Smooth muscle cell (in vitro differentiated cells): Measurements from ENCODE around the gene GFRA1. TPM values are rescaled to one million over a fixed set of nuclear protein-coding genes. Genes with fewer than 3 reads are reported as not detected.

ENCODE experiments used
- DNase-seq: peaks from one replicate; lab custom pipeline; 2025; ENCODE audit not compliant: unreplicated experiment; lab: John Stamatoyannopoulos, UW
- H2AFZ ChIP-seq: fragments of 200-600 bp; sonication (generic); 2 replicates; pipeline ENCODE4 v1.6.0; 2016; ENCODE audit warnings: antibody characterized with exemption, low read depth, mild to moderate bottlenecking
- H3F3A ChIP-seq: fragments of 200-600 bp; sonication (generic); 2 replicates; pipeline ENCODE4 v1.6.0; 2017; ENCODE audit warnings: antibody characterized with exemption, low read depth
- H3K27ac ChIP-seq: fragments of 200-600 bp; sonication (generic); 2 replicates; pipeline ENCODE4 v1.5.1; 2016; ENCODE audit warnings: low read depth, mild to moderate bottlenecking
- H3K27me3 ChIP-seq: fragments of 200-600 bp; sonication (generic); 2 replicates; pipeline ENCODE4 v1.6.1; 2016; ENCODE audit warnings: low read depth, mild to moderate bottlenecking
- H3K36me3 ChIP-seq: fragments of 200-600 bp; sonication (generic); 2 replicates; pipeline ENCODE4 v1.5.1; 2016; ENCODE audit warnings: low read depth
- H3K4me1 ChIP-seq: fragments of 200-600 bp; sonication (generic); 2 replicates; pipeline ENCODE4 v1.5.1; 2016; ENCODE audit warnings: low read depth
- H3K4me2 ChIP-seq: fragments of 200-600 bp; sonication (generic); 2 replicates; pipeline ENCODE4 v1.6.0; 2016; ENCODE audit warnings: mild to moderate bottlenecking
- H3K4me3 ChIP-seq: fragments of 200-600 bp; sonication (generic); 2 replicates; pipeline ENCODE4 v1.5.1; 2016; ENCODE audit warnings: mild to moderate bottlenecking
- H3K79me2 ChIP-seq: fragments of 200-600 bp; sonication (generic); 2 replicates; pipeline ENCODE4 v1.6.0; 2016; ENCODE audit warnings: low read depth, mild to moderate bottlenecking
- H3K9ac ChIP-seq: fragments of 200-600 bp; sonication (generic); 2 replicates; pipeline ENCODE4 v1.6.0; 2016; ENCODE audit warnings: low read depth
- H3K9me3 ChIP-seq: fragments of 200-600 bp; sonication (generic); replicated peaks from 2 replicates; pipeline ENCODE4 v1.5.1; 2016; ENCODE audit warnings: low read depth
- H4K20me1 ChIP-seq: fragments of 200-600 bp; sonication (generic); 2 replicates; pipeline ENCODE4 v1.6.0; 2016; ENCODE audit warnings: low read depth
- WGBS: methylation state at CpG from one replicate; pipeline ENCODE4 v1.1.7; 2016; ENCODE audit warnings: low lambda C conversion rate; 5-methylcytosine and 5-hydroxymethylcytosine counted together
- polyA plus RNA-seq: library from polyadenylated mRNA; unstranded; fragments of >200 nt; fragmentation: Nextera tagmentation; extraction: Ambion mirVana; gene quantifications from 2 replicates; pipeline ENCODE4 v1.2.1, GENCODE V29; 2016
- total RNA-seq: library from RNA; depleted of rRNA; stranded (reverse); fragments of >200 nt; gene quantifications from 2 replicates; pipeline ENCODE4 v1.2.3, GENCODE V29; 2014
- TF ChIP-seq, protein P1 (sequence below): fragments of 200-600 bp; sonication (generic); IDR thresholded peaks from 2 replicates; pipeline ENCODE4 v1.5.1; 2017; ENCODE audit warnings: borderline replicate concordance, mild to moderate bottlenecking, antibody characterized with exemption; ENCODE audit not compliant: insufficient read depth, poor library complexity, severe bottlenecking

GFRA1 gene
- total and polyA plus RNA-seq, 2 experiments from 2014 or later: 1.3 to 1.9 TPM

DNA sequence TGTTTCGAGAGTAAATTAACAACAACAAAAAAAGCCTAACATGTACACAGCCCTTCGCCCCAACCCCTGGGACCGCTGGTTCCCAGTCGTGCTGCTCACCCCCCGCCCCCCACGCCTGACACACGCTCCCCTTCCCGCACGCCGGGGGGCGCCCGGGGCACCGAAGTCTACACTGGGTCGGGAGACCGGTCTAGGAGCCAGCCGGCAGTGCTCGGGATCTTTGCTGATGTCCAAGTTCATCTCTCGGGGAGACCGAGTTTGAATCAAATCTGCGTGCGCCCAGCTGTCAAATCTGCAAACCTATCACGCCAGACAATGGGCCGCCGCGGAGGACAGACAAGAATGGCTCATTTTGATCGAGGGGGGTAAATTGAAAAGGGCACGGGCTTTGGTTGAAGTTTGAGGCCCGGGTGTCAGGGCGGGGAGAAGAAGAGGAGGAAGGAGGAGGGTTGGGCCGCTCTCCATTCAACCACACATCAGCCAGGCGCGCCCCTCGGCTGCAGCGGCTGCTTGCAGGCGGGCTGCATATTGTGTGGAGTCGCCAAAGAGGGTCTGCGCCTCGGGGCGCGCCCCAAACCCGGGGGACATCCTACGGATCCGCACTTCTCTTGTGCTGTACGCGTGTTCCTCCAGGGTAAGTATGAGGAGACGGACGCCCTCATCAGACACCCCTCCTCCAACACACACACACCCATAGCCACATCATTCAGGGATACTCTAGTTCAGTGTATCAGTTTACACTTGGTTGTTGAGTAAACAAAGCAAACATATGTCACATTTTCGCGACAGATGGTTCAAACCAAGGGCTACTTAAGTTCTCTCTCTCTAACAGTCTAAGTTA is 1.3 kb upstream of the GFRA1 start:
- no peaks in the 10 kb centered on the region for H4K20me1 ChIP-seq
- no peaks in the 10 kb centered on the region for H3F3A ChIP-seq
- H2AFZ ChIP-seq: peak overlapping the region; percentile 86
- no peak overlapping the region for H3K27ac ChIP-seq
- no peaks in the 10 kb centered on the region for H3K79me2 ChIP-seq
- H3K4me2 ChIP-seq: peak overlapping the region; percentile 99
- peak overlapping the region; percentile 63 for H3K4me3 ChIP-seq
- peak; percentile 46 for DNase-seq
- WGBS: 3% methylated on average over 49 of the region's 49 CpGs
- H3K9ac ChIP-seq: peak overlapping the region; percentile 17
- H3K36me3 ChIP-seq: no peaks in the 10 kb centered on the region
- H3K9me3 ChIP-seq: no peaks in the 10 kb centered on the region
- TF ChIP-seq, protein P1, sequence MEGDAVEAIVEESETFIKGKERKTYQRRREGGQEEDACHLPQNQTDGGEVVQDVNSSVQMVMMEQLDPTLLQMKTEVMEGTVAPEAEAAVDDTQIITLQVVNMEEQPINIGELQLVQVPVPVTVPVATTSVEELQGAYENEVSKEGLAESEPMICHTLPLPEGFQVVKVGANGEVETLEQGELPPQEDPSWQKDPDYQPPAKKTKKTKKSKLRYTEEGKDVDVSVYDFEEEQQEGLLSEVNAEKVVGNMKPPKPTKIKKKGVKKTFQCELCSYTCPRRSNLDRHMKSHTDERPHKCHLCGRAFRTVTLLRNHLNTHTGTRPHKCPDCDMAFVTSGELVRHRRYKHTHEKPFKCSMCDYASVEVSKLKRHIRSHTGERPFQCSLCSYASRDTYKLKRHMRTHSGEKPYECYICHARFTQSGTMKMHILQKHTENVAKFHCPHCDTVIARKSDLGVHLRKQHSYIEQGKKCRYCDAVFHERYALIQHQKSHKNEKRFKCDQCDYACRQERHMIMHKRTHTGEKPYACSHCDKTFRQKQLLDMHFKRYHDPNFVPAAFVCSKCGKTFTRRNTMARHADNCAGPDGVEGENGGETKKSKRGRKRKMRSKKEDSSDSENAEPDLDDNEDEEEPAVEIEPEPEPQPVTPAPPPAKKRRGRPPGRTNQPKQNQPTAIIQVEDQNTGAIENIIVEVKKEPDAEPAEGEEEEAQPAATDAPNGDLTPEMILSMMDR: no peak
- H3K27me3 ChIP-seq: peaks cover 65% of the 10 kb centered on the region
- H3K4me1 ChIP-seq: peaks cover 21% of the 10 kb centered on the region

DNA sequence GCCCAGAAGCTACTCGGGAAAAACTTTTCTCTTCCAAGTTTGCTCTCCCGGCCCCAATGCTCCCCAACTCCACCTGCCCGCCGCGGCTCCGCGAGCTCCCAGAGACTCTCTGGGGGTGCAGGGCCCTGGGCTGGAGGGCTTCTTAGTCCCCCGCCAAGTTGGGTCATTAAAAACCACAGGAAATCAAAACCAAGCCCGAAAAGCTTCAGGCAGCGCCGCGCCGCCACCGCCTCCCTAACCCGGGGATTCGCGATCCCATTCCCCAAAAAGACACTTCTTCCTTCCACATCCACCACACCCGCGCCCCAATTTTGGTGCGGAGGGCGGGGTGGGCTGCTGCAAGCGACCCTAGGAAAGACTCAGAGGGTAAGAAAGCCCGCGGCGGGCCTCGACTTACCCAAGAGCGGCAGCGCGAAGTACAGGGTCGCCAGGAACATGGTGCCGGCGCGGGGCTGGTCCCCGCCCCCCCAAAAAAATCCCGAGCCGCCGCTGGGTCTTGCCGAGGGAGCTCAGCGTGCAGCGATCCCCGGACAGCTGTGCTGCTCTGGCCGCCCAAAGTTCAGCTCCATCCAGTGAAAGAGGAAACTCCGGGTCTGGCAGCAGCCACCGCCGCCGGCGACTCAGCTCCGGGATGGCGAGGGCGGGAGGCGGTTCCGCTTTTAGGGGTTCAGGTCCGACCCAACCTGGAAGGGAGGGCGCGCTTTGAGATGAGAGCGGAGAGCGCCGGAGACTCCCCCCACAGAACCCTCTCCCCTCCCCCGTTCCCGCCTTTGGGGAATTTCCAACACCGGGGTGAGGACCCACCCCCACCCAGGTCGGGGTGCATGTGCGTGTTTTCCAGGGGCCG is 1.2 kb downstream of the GFRA1 start:
- Histone ChIP-seq H3K4me1 (peaks cover 19% of the 10 kb centered on the region), H3K79me2 (no peaks in the 10 kb centered on the region), H3K4me2 (peak overlapping the region; percentile 99), H3F3A (no peaks in the 10 kb centered on the region), H3K27me3 (peaks cover 84% of the 10 kb centered on the region), H3K36me3 (no peaks in the 10 kb centered on the region), H2AFZ (peak overlapping the region; percentile 86), H3K9ac (no peak overlapping the region), H4K20me1 (no peaks in the 10 kb centered on the region), H3K9me3 (no peaks in the 10 kb centered on the region), H3K27ac (no peak overlapping the region), H3K4me3 (peak overlapping the region; percentile 63)
- DNase-seq: peak; percentile 44
- WGBS: under 1% methylated on average over 59 of the region's 64 CpGs
- TF ChIP-seq, protein P1: no peak

DNA sequence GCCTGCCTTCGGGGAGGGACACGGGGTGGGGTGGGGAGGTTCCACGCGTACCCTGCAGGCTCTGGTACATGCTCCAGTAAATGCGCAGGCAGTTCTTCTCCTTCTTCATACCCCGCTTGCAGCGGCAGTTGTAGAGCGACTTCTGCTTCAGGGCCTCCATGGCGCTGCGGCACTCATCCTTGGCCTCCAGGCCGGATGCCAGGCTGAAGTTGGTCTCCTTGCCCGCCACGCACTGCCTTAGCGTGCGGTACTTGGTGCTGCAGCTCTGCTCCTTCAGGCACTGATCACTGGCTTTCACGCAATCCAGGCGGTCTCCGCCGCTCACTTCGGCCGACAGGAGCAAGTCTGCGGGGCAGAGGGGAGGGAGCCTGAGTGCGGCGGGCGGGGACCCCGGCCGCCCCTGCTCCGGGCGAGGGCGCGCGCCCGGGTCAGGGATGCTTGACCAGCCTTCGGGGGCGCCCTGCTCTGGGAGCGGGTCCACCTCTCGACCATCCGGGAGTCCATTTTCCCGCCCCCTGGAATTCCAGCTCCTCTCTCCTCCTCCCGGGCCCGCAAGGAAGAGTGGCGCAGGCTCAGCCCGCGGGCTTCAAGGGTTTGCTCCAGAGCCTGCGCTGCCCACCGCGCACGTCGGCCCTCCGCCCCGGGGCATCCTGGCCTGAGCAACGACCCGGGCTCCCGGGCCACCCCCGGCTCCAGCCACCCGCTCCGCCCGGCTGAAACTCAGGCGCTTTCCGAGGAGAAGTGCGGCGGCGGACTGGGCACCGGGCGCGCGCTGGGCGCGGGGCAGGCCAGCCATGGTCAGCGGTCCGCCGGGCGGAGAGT is 2.0 kb downstream of the GFRA1 start:
- Histone ChIP-seq H3K9ac (no peak overlapping the region), H3K9me3 (no peaks in the 10 kb centered on the region), H3K36me3 (no peaks in the 10 kb centered on the region), H3K27me3 (peaks cover 92% of the 10 kb centered on the region), H3K4me3 (peak overlapping the region; percentile 63), H3K4me2 (peak overlapping the region; percentile 99), H3K4me1 (peaks cover 19% of the 10 kb centered on the region), H2AFZ (peak overlapping the region; percentile 86), H4K20me1 (no peaks in the 10 kb centered on the region), H3K27ac (no peak overlapping the region), H3K79me2 (no peaks in the 10 kb centered on the region), H3F3A (no peaks in the 10 kb centered on the region)
- DNase-seq: peak; percentile 23
- TF ChIP-seq, protein P1: no peak
- 9% methylated on average over 64 of the region's 73 CpGs for WGBS
